Mononuclear cell (primary cell): ENCODE measurements around the gene NPC1. TPM values are rescaled to one million over a fixed set of nuclear protein-coding genes. Genes with fewer than 3 reads are reported as not detected.

ENCODE experiments used
- H3K27me3 ChIP-seq: 2 replicates; pipeline ENCODE4 v1.6.0; 2011; ENCODE audit warnings: low read length, control low read depth; ENCODE audit not compliant: insufficient read depth
- H3K4me1 ChIP-seq: 2 replicates; pipeline ENCODE4 v1.5.1; 2011; ENCODE audit warnings: mild to moderate bottlenecking, low read length, control low read depth; ENCODE audit not compliant: insufficient read depth
- H3K4me3 ChIP-seq: 2 replicates; pipeline ENCODE4 v1.5.1; 2011; ENCODE audit warnings: mild to moderate bottlenecking, low read length, moderate library complexity
- H3K9me3 ChIP-seq: 2 replicates; pipeline ENCODE4 v1.5.1; 2011; ENCODE audit warnings: low read depth, mild to moderate bottlenecking, control low read depth, low read length
- total RNA-seq: library from RNA; depleted of rRNA; stranded (reverse); fragments of >200 nt; gene quantifications from one replicate; pipeline ENCODE4 v1.2.3, GENCODE V29; 2012

Gene NPC1
- total RNA-seq, 1 donor: 50.5 TPM

- Histone ChIP-seq H3K4me3 (peak overlapping the region; percentile 18), H3K9me3 (no peaks in the 10 kb centered on the region), H3K27me3 (no peaks in the 10 kb centered on the region), H3K4me1 (peaks cover 25% of the 10 kb centered on the region)
Observed at GRCh38 chr18:23487738-23488570, 98.4 kb downstream of the NPC1 start.

- H3K27me3 ChIP-seq: no peaks in the 10 kb centered on the region
- H3K4me3 ChIP-seq: no peak overlapping the region
- H3K4me1 ChIP-seq: peaks cover 30% of the 10 kb centered on the region
Observed at GRCh38 chr18:23485386-23485785, 100.9 kb downstream of the NPC1 start.

GRCh38 chr18:23484561-23485182 is 101.6 kb downstream of the NPC1 start:
- H3K27me3 ChIP-seq: no peaks in the 10 kb centered on the region
- H3K9me3 ChIP-seq: no peaks in the 10 kb centered on the region
- no peak overlapping the region for H3K4me3 ChIP-seq
- peaks cover 30% of the 10 kb centered on the region for H3K4me1 ChIP-seq

More at GRCh38 chr18:23485386-23485785, 100.9 kb downstream of the NPC1 start:
- H3K9me3 ChIP-seq: no peaks in the 10 kb centered on the region

Other genes with a start within 250 kb of the NPC1 start
- 275 TPM for gene RIOK3, start 133.2 kb downstream of the NPC1 start, total RNA-seq
- gene RMC1, start 83.0 kb downstream of the NPC1 start, total RNA-seq: 45.8 TPM
- 0.52 TPM for gene ANKRD29, start 76.4 kb upstream of the NPC1 start, total RNA-seq
- under 0.01 TPM for gene LAMA3, start 102.9 kb upstream of the NPC1 start, total RNA-seq